ENCODE data around the gene IL25. TPM values are rescaled to one million over a fixed set of nuclear protein-coding genes. Genes with fewer than 3 reads are reported as not detected.

IL25 gene
- total and polyA plus RNA-seq, 10 of the 15 experiments (the other 5 are each of a cell fraction or from before 2014, with no cell fraction given), result not detected

DNA sequence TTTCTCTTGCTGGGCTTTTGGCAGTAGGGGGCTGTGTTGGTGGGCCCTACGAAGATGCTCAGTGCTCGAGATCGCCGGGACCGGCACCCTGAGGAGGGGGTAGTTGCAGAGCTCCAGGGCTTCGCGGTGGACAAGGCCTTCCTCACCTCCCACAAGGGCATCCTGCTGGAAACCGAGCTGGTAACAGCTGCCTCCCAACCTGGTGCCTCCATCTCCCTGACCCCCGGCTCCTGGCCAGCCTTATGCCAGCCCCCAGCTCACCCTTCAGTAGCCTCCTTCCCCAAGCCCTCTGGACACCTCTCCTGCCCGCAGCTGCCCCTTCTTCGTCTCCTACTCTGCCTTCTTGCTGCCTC, 4.6 kb downstream of the IL25 start (continued):
- TF ChIP-seq, protein P1, sequence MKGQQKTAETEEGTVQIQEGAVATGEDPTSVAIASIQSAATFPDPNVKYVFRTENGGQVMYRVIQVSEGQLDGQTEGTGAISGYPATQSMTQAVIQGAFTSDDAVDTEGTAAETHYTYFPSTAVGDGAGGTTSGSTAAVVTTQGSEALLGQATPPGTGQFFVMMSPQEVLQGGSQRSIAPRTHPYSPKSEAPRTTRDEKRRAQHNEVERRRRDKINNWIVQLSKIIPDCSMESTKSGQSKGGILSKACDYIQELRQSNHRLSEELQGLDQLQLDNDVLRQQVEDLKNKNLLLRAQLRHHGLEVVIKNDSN (IDR thresholded peaks at IDR 0.05; ENCODE audit: borderline replicate concordance, extremely low read length, insufficient read depth, low read depth, low read length), result no peak
- no peak for TF ChIP-seq RAD21 (IDR thresholded peaks at IDR 0.05; ENCODE audit: insufficient read depth, low read depth, low read length)
- TF ChIP-seq PAX8 (IDR thresholded peaks at IDR 0.05), result no peak
- TF ChIP-seq TAF1 (IDR thresholded peaks at IDR 0.05; ENCODE audit: borderline replicate concordance, low read depth, low read length), result no peak
- TF ChIP-seq ZNF622 (IDR thresholded peaks at IDR 0.05), result no peak

DNA sequence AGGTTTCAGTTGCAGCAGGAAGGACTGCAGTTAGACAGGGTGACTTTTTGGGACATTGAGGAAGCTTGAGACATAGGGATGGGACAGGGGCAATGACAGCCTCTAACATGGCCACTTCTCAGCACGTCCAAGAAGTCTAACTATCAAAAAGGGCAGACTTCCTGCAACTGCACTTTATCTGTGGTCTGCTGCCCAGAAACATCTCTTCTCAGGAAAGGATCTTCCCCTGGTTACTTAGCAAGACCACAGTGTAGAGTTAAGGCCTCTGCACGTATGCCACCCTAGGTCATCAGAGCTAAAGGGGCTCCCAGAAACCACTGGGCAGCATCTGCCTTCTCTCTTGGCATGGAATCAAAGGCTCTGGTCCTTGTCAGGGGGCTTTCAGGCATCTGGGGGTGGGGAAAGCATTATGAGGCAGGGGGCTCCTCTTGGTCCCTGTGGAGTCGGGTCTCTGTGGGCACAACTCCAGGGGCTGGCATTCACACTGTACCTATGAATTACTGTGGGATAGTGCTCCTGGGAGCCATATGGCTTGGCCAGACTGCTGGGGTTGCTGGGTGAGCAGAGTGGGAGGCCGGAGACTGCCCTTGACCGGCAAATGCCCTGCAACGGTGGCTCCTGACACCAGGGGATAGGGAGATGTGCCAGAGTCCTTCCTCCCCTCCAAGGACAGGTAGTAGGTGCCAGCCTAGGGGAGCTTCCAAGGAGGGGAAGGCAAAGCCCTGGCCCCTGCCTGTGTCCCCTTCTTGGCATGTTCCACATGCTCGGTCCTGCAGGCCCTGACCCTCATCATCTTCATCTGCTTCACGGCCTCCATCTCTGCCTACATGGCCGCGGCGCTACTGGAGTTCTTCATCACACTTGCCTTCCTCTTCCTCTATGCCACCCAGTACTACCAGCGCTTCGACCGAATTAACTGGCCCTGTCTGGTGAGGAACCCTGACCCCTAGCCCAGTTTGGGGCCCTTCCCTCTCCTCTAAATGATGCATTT, 5.3 kb downstream of the IL25 start:
- no peaks in the 10 kb centered on the region; a peak in 1 of 4 replicates for H3K27me3 ChIP-seq (replicated peaks in 1 of 2; ENCODE audit: control insufficient read depth in 2 of 2, insufficient read depth in 2 of 2, low read length in 1 of 2)
- H3K36me3 ChIP-seq (ENCODE audit: control insufficient read depth in 2 of 2, insufficient read depth in 2 of 2, low read length in 1 of 2), result no peaks in the 10 kb centered on the region
- no peaks in the 10 kb centered on the region for H4K20me1 ChIP-seq (ENCODE audit: control insufficient read depth, insufficient read depth)
- in situ Hi-C loops (cut with MboI) (no loop called here), intact Hi-C loops (cut with micrococcal nuclease; ENCODE audit: unreplicated experiment) (no loop called here)
- CTCF ChIA-PET, result interaction anchor here (1.1 to 5.7 kb wide), 6 partner anchors 18 to 260 kb away, joined by 3 to 52 read pairs (median 4); partner anchors contain the start of gene CEBPE
- H3K9me3 ChIP-seq (replicated peaks; ENCODE audit: control insufficient read depth, insufficient read depth, low read length), result no peaks in the 10 kb centered on the region
- H3K9ac ChIP-seq (ENCODE audit: control insufficient read depth, insufficient read depth, low read length), result no peak overlapping the region
- no TSS peak for BruUV-seq (replicated peaks)
- TF ChIP-seq TBL1XR1 (IDR thresholded peaks at IDR 0.05; ENCODE audit: low read depth, low read length), result no peak
- TF ChIP-seq, protein P2, sequence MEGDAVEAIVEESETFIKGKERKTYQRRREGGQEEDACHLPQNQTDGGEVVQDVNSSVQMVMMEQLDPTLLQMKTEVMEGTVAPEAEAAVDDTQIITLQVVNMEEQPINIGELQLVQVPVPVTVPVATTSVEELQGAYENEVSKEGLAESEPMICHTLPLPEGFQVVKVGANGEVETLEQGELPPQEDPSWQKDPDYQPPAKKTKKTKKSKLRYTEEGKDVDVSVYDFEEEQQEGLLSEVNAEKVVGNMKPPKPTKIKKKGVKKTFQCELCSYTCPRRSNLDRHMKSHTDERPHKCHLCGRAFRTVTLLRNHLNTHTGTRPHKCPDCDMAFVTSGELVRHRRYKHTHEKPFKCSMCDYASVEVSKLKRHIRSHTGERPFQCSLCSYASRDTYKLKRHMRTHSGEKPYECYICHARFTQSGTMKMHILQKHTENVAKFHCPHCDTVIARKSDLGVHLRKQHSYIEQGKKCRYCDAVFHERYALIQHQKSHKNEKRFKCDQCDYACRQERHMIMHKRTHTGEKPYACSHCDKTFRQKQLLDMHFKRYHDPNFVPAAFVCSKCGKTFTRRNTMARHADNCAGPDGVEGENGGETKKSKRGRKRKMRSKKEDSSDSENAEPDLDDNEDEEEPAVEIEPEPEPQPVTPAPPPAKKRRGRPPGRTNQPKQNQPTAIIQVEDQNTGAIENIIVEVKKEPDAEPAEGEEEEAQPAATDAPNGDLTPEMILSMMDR (IDR thresholded peaks at IDR 0.05 in 2 of 3, conservative IDR thresholded peaks at IDR 0.05 in 1 of 3; ENCODE audit: control insufficient read depth in 2 of 3, extremely low read depth in 1 of 3, insufficient read depth in 1 of 3, low read depth in 3 of 3, low read length in 3 of 3), result no peak
- no peaks in the 10 kb centered on the region for H3K4me1 ChIP-seq (ENCODE audit: control insufficient read depth, insufficient read depth, low read length)
- H3K79me2 ChIP-seq (ENCODE audit: control insufficient read depth, insufficient read depth, low read length), result no peaks in the 10 kb centered on the region
- ATAC-seq, result no peak
- FAIRE-seq, result no peak
- DNase-seq (ENCODE audit: low read depth, low spot score), result no peak
- 38% methylated on average over 14 of the region's 14 CpGs for WGBS (ENCODE audit: insufficient coverage, insufficient replicate concordance, low lambda C conversion rate, missing lambda C conversion rate)
- no peak overlapping the region for H2AFZ ChIP-seq (ENCODE audit: control insufficient read depth, low read depth, low read length)
- POLR2A ChIA-PET, result no interaction called here
- RAD21 ChIA-PET (ENCODE audit: unreplicated experiment), result interaction anchor here (2.3 kb wide), 1 partner anchor 50 kb away, joined by 5 read pairs; no protein-coding TSS in a partner anchor
- SMC1A ChIA-PET (ENCODE audit: uncharacterized antibody, unreplicated experiment), result interaction anchor here (0.9 to 1.1 kb wide), 2 partner anchors 10 to 258 kb away, joined by 3 to 5 read pairs; no protein-coding TSS in a partner anchor
- no peak overlapping the region for H3K4me2 ChIP-seq (ENCODE audit: control insufficient read depth, insufficient read depth)
- no peak overlapping the region for H3K4me3 ChIP-seq
- no peak overlapping the region for H3K27ac ChIP-seq (ENCODE audit: control insufficient read depth, insufficient read depth)

All from GM12878 (cell line).